IMR-90 (cell line): ENCODE data around the gene BUB1B. TPM values are rescaled to one million over a fixed set of nuclear protein-coding genes. Genes with fewer than 3 reads are reported as not detected.

Experiments
- ATAC-seq: fragments of 200-7000 bp; cut with Tn5 transposase; 2 replicates; pipeline ENCODE4 v1.9.1; 2020; ENCODE audit warnings: low read depth, mild to moderate bottlenecking, moderate library complexity
- BruUV-seq: library from RNA; stranded (reverse); fragments of 400-500 nt; replicated peaks from 2 replicates; lab custom pipeline; 2021; lab: Mats Ljungman, UMichigan
- CTCF ChIA-PET: fragments of 300-600 bp; formaldehyde crosslinking; extraction: SDS; loops from one replicate; lab custom pipeline; 2021; ENCODE audit warnings: antibody characterized with exemption; lab: Yijun Ruan, JAX
- POLR2A ChIA-PET: fragments of 300-600 bp; sonication (Branson Sonifier 250); formaldehyde crosslinking; loops from one replicate; lab custom pipeline; 2022; ENCODE audit warnings: antibody characterized with exemption; ENCODE audit not compliant: unreplicated experiment; lab: Charles Lee
- DNase-seq: peaks from one replicate; pipeline ENCODE4 v3.0.0; 2013
- H2AFZ ChIP-seq: replicated peaks from 2 replicates; pipeline ENCODE3; 2013; ENCODE audit warnings: low read length, mild to moderate bottlenecking; ENCODE audit not compliant: poor library complexity
- H2AK5ac ChIP-seq: 2 replicates; pipeline ENCODE4 v1.6.1; 2013; ENCODE audit warnings: low read depth, low read length, inconsistent platforms
- H2AK9ac ChIP-seq: replicated peaks from 2 replicates; pipeline ENCODE3; 2013; ENCODE audit warnings: mild to moderate bottlenecking, low read depth, low read length, moderate library complexity; ENCODE audit not compliant: poor library complexity
- H2BK120ac ChIP-seq: 2 replicates; pipeline ENCODE4 v1.6.1; 2013; ENCODE audit warnings: low read depth, low read length, inconsistent platforms
- H2BK15ac ChIP-seq: 3 replicates; pipeline ENCODE4 v1.6.1; 2013; ENCODE audit warnings: low read depth, low read length, inconsistent platforms
- H2BK20ac ChIP-seq: 2 replicates; pipeline ENCODE4 v1.6.1; 2013; ENCODE audit warnings: low read depth, mild to moderate bottlenecking, inconsistent platforms, low read length, moderate library complexity
- H2BK5ac ChIP-seq: 2 replicates; pipeline ENCODE4 v1.6.1; 2013; ENCODE audit warnings: mild to moderate bottlenecking, low read depth, low read length, inconsistent platforms; ENCODE audit not compliant: poor library complexity, severe bottlenecking
- H3K14ac ChIP-seq: replicated peaks from 2 replicates; pipeline ENCODE4 v1.6.1; 2013; ENCODE audit warnings: low read depth, low read length, inconsistent platforms
- H3K18ac ChIP-seq: 2 replicates; pipeline ENCODE4 v1.6.1; 2013; ENCODE audit warnings: low read depth, low read length, control low read depth
- H3K23ac ChIP-seq: 2 replicates; pipeline ENCODE4 v1.6.1; 2013; ENCODE audit warnings: low read depth, low read length, inconsistent platforms
- H3K27ac ChIP-seq: 2 replicates; pipeline ENCODE4 v1.5.1; 2013; ENCODE audit warnings: mild to moderate bottlenecking, control low read depth, low read length; ENCODE audit not compliant: insufficient read depth
- H3K27me3 ChIP-seq: 2 replicates; pipeline ENCODE4 v1.6.1; 2013; ENCODE audit warnings: low read length; ENCODE audit not compliant: control insufficient read depth, insufficient read depth
- H3K36me3 ChIP-seq: 2 replicates; pipeline ENCODE4 v1.6.1; 2013; ENCODE audit warnings: low read length, mixed read lengths; ENCODE audit not compliant: control insufficient read depth, insufficient read depth
- H3K4ac ChIP-seq: 2 replicates; pipeline ENCODE4 v1.6.1; 2013; ENCODE audit warnings: low read depth, low read length, inconsistent platforms
- H3K4me1 ChIP-seq: 2 replicates; pipeline ENCODE4 v1.6.1; 2013; ENCODE audit warnings: low read length, mixed read lengths; ENCODE audit not compliant: control insufficient read depth, insufficient read depth
- H3K4me2 ChIP-seq: 2 replicates; pipeline ENCODE4 v1.6.1; 2013; ENCODE audit warnings: low read depth, mild to moderate bottlenecking, control low read depth, low read length, moderate library complexity
- H3K4me3 ChIP-seq: 2 replicates; pipeline ENCODE4 v1.5.1; 2013; ENCODE audit warnings: low read depth, mild to moderate bottlenecking, control low read depth, low read length, moderate library complexity; ENCODE audit not compliant: insufficient read depth
- H3K56ac ChIP-seq: 2 replicates; pipeline ENCODE4 v1.6.1; 2013; ENCODE audit warnings: low read length, inconsistent platforms; ENCODE audit not compliant: insufficient read depth; ENCODE audit errors: extremely low read depth
- H3K79me1 ChIP-seq, 2 experiments: 2 replicates each; pipeline ENCODE4 v1.6.1; 2013; ENCODE audit warnings: low read length in 2 of 2, inconsistent platforms in 1 of 2, low read depth in 1 of 2
- H3K9ac ChIP-seq: 2 replicates; pipeline ENCODE4 v1.6.1; 2013; ENCODE audit warnings: low read depth, low read length, control low read depth
- H3K9me1 ChIP-seq: 2 replicates; pipeline ENCODE4 v1.6.1; 2013; ENCODE audit warnings: low read length, inconsistent platforms; ENCODE audit not compliant: insufficient read depth
- H3K9me3 ChIP-seq: 2 replicates; pipeline ENCODE4 v1.6.1; 2013; ENCODE audit warnings: low read length; ENCODE audit not compliant: control insufficient read depth, insufficient read depth
- H4K20me1 ChIP-seq: 2 replicates; pipeline ENCODE4 v1.6.1; 2013; ENCODE audit warnings: low read length, inconsistent platforms; ENCODE audit not compliant: insufficient read depth
- H4K5ac ChIP-seq: 2 replicates; pipeline ENCODE4 v1.6.1; 2013; ENCODE audit warnings: mild to moderate bottlenecking, low read depth, low read length, control low read depth
- H4K8ac ChIP-seq, 2 experiments: 2 replicates each; pipeline ENCODE4 v1.6.1; 2013; ENCODE audit warnings: low read depth in 2 of 2, low read length in 2 of 2, control low read depth in 1 of 2, inconsistent platforms in 1 of 2
- H4K91ac ChIP-seq: 2 replicates; pipeline ENCODE4 v1.6.1; 2013; ENCODE audit warnings: low read depth, low read length, inconsistent platforms; ENCODE audit not compliant: insufficient read depth
- BHLHE40 ChIP-seq: fragments of 150-350 bp; IDR thresholded peaks from 2 replicates; pipeline ENCODE4 v1.6.1; 2016; ENCODE audit warnings: mild to moderate bottlenecking, low read depth, low read length
- FOS ChIP-seq: fragments of 150-350 bp; IDR thresholded peaks from 2 replicates; pipeline ENCODE4 v1.6.1; 2016; ENCODE audit warnings: low read depth, low read length
- POLR2A ChIP-seq: IDR thresholded peaks from 2 replicates; pipeline ENCODE4 v1.6.1; 2012; ENCODE audit warnings: mild to moderate bottlenecking, low read depth, low read length
- WGBS, 2 experiments: methylation state at CpG; one replicate each; pipeline versions ENCODE4 v1.1.5 to v1.1.7; 2013; ENCODE audit warnings: missing lambda C conversion rate in 2 of 2; ENCODE audit not compliant: insufficient read length in 1 of 2; ENCODE audit errors: extremely low coverage in 2 of 2; 5-methylcytosine and 5-hydroxymethylcytosine counted together
- dilution Hi-C: fragments of 300-500 bp; cut with HindIII; formaldehyde crosslinking; loops from one replicate; pipeline ENCODE4 v1.14.3; 2018; ENCODE audit warnings: low sequenced_read_pairs; ENCODE audit not compliant: unreplicated experiment
- in situ Hi-C: fragments of 300-500 bp; cut with MboI; formaldehyde crosslinking; loops from 3 replicates; pipeline ENCODE4 v1.14.3; 2019; ENCODE audit warnings: low sequenced_read_pairs, inconsistent platforms, mixed read lengths
- intact Hi-C: fragments of 100-400 bp; cut with micrococcal nuclease; formaldehyde crosslinking; loops from 2 replicates; pipeline ENCODE4 v1.10.0; 2022
- polyA plus RNA-seq, 3 experiments: library from polyadenylated mRNA; depleted of rRNA; stranded (reverse); fragments of >200 nt; gene quantifications; 2 replicates each; pipeline ENCODE4 v1.2.3, GENCODE V29; 2012; ENCODE audit warnings: low replicate concordance in 1 of 3
- total RNA-seq: library from RNA; depleted of rRNA; stranded (reverse); fragments of >200 nt; gene quantifications from 2 replicates; pipeline ENCODE4 v1.2.3, GENCODE V29; 2012
- TF ChIP-seq, protein P1 (sequence below): conservative IDR thresholded peaks from 2 replicates; pipeline ENCODE4 v1.5.1; 2012; ENCODE audit warnings: mild to moderate bottlenecking, low read depth, low read length, improper control_type of control experiment

BUB1B gene
- total and polyA plus RNA-seq, 2 of the 4 experiments (the other 2 are of a cell fraction): 15.6 to 24.7 TPM

DNA sequence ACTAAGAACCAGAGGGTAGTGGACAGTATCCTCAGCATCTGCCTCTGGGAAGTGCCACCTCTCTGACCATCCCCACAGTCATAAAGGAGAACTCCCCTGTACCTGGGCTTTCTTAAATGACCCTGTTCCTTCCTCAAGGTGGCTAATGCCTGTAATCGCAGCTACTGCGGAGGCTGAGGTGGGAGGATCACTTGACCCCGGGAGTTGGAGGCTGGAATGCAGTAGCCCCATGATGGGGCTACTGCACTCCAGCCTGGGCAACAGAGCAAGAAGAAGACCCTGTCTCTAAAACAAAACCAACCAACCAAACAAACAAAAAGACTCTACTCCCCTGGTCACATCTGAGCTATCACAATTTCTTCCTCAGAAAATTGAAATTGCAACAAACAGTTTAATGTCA lies 848 bp upstream of the BUB1B start:
- Histone ChIP-seq H3K4me3 (no peak overlapping the region), H3K23ac (no peak overlapping the region), H2AK5ac (no peak overlapping the region; the same call in 1 of the 2 replicates), H3K27me3 (no peaks in the 10 kb centered on the region), H3K27ac (no peak overlapping the region), H2AFZ (peak overlapping the region; percentile 95), H3K4me1 (no peaks in the 10 kb centered on the region), H2BK20ac (no peak overlapping the region), H3K9me3 (no peaks in the 10 kb centered on the region), H3K9me1 (peaks cover 6% of the 10 kb centered on the region; the same call in 1 of the 2 replicates), H3K9ac (no peak overlapping the region), H4K8ac (peak overlapping the region; percentile 7 to 93; a peak in 3 of 4 replicates), H4K5ac (no peak overlapping the region), H3K4me2 (no peak overlapping the region), H4K20me1 (0 out of 2 replicates have a peak, but pooled peaks cover 4% of the 10 kb centered on the region), H4K91ac (no peak overlapping the region), H2BK15ac (no peak overlapping the region), H2BK5ac (no peak overlapping the region), H3K79me1 (peaks cover 3 to 41% of the 10 kb centered on the region in 2 experiments; a peak in 3 of 4 replicates), H2BK120ac (no peak overlapping the region), H3K36me3 (peaks cover 1% of the 10 kb centered on the region; the same call in 1 of the 2 replicates), H2AK9ac (no peak overlapping the region), H3K56ac (no peak overlapping the region), H3K18ac (no peak overlapping the region), H3K4ac (no peak overlapping the region), H3K14ac (no peak overlapping the region)
- DNase-seq (no peak), ATAC-seq (no peak)
- dilution Hi-C loops: no loop called here
- ChIA-PET CTCF (no interaction called here), POLR2A (no interaction called here)
- WGBS, 2 experiments: no CpG with 5 or more reads among the region's 3 CpGs
- in situ Hi-C loops: no loop called here
- TF ChIP-seq BHLHE40 (no peak), POLR2A (no peak), FOS (no peak)
- TF ChIP-seq, protein P1, sequence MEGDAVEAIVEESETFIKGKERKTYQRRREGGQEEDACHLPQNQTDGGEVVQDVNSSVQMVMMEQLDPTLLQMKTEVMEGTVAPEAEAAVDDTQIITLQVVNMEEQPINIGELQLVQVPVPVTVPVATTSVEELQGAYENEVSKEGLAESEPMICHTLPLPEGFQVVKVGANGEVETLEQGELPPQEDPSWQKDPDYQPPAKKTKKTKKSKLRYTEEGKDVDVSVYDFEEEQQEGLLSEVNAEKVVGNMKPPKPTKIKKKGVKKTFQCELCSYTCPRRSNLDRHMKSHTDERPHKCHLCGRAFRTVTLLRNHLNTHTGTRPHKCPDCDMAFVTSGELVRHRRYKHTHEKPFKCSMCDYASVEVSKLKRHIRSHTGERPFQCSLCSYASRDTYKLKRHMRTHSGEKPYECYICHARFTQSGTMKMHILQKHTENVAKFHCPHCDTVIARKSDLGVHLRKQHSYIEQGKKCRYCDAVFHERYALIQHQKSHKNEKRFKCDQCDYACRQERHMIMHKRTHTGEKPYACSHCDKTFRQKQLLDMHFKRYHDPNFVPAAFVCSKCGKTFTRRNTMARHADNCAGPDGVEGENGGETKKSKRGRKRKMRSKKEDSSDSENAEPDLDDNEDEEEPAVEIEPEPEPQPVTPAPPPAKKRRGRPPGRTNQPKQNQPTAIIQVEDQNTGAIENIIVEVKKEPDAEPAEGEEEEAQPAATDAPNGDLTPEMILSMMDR: no peak
- intact Hi-C loops: loop anchor here (5.0 kb wide), 1 partner anchor 113 kb away; no protein-coding TSS in a partner anchor
- no TSS peak for BruUV-seq
